ENCODE measurements around the gene PLXNA2.

PLXNA2 gene

GRCh38 chr1:208127284-208127683 lies 116.9 kb downstream of the PLXNA2 start:
- Mint-ChIP-seq H3K4me3 (no peak overlapping the region), H3K27ac (no peak overlapping the region), H3K36me3 (ENCODE audit: low read depth) (no peaks in the 10 kb centered on the region), H3K9me3 (no peaks in the 10 kb centered on the region), H3K27me3 (peaks cover 7% of the 10 kb centered on the region), H3K4me1 (no peaks in the 10 kb centered on the region)
- DNase-seq (no peak), ATAC-seq (no peak)

GRCh38 chr1:208126108-208126507 lies 118.1 kb downstream of the PLXNA2 start:
- Mint-ChIP-seq H3K27me3 (peaks cover 7% of the 10 kb centered on the region), H3K4me1 (no peaks in the 10 kb centered on the region), H3K4me3 (no peak overlapping the region), H3K9me3 (no peaks in the 10 kb centered on the region), H3K27ac (no peak overlapping the region), H3K36me3 (ENCODE audit: low read depth) (no peaks in the 10 kb centered on the region)
- ATAC-seq (no peak), DNase-seq (no peak)

GRCh38 chr1:208122612-208123358 lies 121.4 kb downstream of the PLXNA2 start:
- H3K4me3 Mint-ChIP-seq: no peak overlapping the region
- no peaks in the 10 kb centered on the region for H3K9me3 Mint-ChIP-seq
- H3K4me1 Mint-ChIP-seq: no peaks in the 10 kb centered on the region
- no peak for ATAC-seq
- no peak for DNase-seq
- no peak overlapping the region for H3K27ac Mint-ChIP-seq
- H3K36me3 Mint-ChIP-seq (ENCODE audit: low read depth): no peaks in the 10 kb centered on the region
- no peaks in the 10 kb centered on the region for H3K27me3 Mint-ChIP-seq

GRCh38 chr1:208121813-208122364 lies 122.3 kb downstream of the PLXNA2 start:
- H3K9me3 Mint-ChIP-seq: no peaks in the 10 kb centered on the region

GRCh38 chr1:208120431-208120790 lies 123.8 kb downstream of the PLXNA2 start:
- no peak for ATAC-seq
- H3K9me3 Mint-ChIP-seq: no peaks in the 10 kb centered on the region
- no peak overlapping the region for H3K27ac Mint-ChIP-seq
- H3K27me3 Mint-ChIP-seq: no peaks in the 10 kb centered on the region
- no peak overlapping the region for H3K4me3 Mint-ChIP-seq
- no peaks in the 10 kb centered on the region for H3K4me1 Mint-ChIP-seq
- DNase-seq: no peak
- H3K36me3 Mint-ChIP-seq (ENCODE audit: low read depth): no peaks in the 10 kb centered on the region

More at GRCh38 chr1:208121813-208122364, 122.3 kb downstream of the PLXNA2 start:
- DNase-seq (no peak), ATAC-seq (no peak)
- Mint-ChIP-seq H3K36me3 (ENCODE audit: low read depth) (no peaks in the 10 kb centered on the region), H3K27ac (no peak overlapping the region), H3K27me3 (no peaks in the 10 kb centered on the region), H3K4me3 (no peak overlapping the region), H3K4me1 (no peaks in the 10 kb centered on the region)

- DNase-seq (no peak), ATAC-seq (no peak)
- H3K27me3 Mint-ChIP-seq: no peaks in the 10 kb centered on the region
- no peaks in the 10 kb centered on the region for H3K36me3 Mint-ChIP-seq (ENCODE audit: low read depth)
- no peaks in the 10 kb centered on the region for H3K4me1 Mint-ChIP-seq
- no peak overlapping the region for H3K4me3 Mint-ChIP-seq
- no peak overlapping the region for H3K27ac Mint-ChIP-seq
- H3K9me3 Mint-ChIP-seq: no peaks in the 10 kb centered on the region
Measured at GRCh38 chr1:208118841-208119606, 125.2 kb downstream of the PLXNA2 start.

GRCh38 chr1:208118306-208118705 lies 125.9 kb downstream of the PLXNA2 start:
- Mint-ChIP-seq H3K36me3 (ENCODE audit: low read depth) (no peaks in the 10 kb centered on the region), H3K27me3 (no peaks in the 10 kb centered on the region), H3K27ac (no peak overlapping the region), H3K4me3 (no peak overlapping the region), H3K4me1 (no peaks in the 10 kb centered on the region), H3K9me3 (no peaks in the 10 kb centered on the region)
- ATAC-seq: no peak
- no peak for DNase-seq

GRCh38 chr1:208117826-208118225 lies 126.4 kb downstream of the PLXNA2 start:
- Mint-ChIP-seq H3K27ac (no peak overlapping the region), H3K4me1 (no peaks in the 10 kb centered on the region), H3K9me3 (no peaks in the 10 kb centered on the region), H3K36me3 (ENCODE audit: low read depth) (no peaks in the 10 kb centered on the region), H3K4me3 (no peak overlapping the region), H3K27me3 (no peaks in the 10 kb centered on the region)
- no peak for ATAC-seq
- DNase-seq: no peak

GRCh38 chr1:208117409-208117808 lies 126.8 kb downstream of the PLXNA2 start:
- H3K27me3 Mint-ChIP-seq: no peaks in the 10 kb centered on the region
- no peaks in the 10 kb centered on the region for H3K9me3 Mint-ChIP-seq
- H3K27ac Mint-ChIP-seq: no peak overlapping the region
- no peaks in the 10 kb centered on the region for H3K36me3 Mint-ChIP-seq (ENCODE audit: low read depth)
- no peak for ATAC-seq
- no peak for DNase-seq
- H3K4me1 Mint-ChIP-seq: no peaks in the 10 kb centered on the region
- no peak overlapping the region for H3K4me3 Mint-ChIP-seq

- Mint-ChIP-seq H3K27me3 (no peaks in the 10 kb centered on the region), H3K4me3 (no peak overlapping the region), H3K4me1 (no peaks in the 10 kb centered on the region), H3K9me3 (no peaks in the 10 kb centered on the region), H3K36me3 (ENCODE audit: low read depth) (no peaks in the 10 kb centered on the region), H3K27ac (no peak overlapping the region)
- ATAC-seq (no peak), DNase-seq (no peak)
Measured at GRCh38 chr1:208115924-208116640, 128.1 kb downstream of the PLXNA2 start.

- ATAC-seq (no peak), DNase-seq (no peak)
- H3K36me3 Mint-ChIP-seq (ENCODE audit: low read depth): no peaks in the 10 kb centered on the region
- no peaks in the 10 kb centered on the region for H3K9me3 Mint-ChIP-seq
- H3K4me1 Mint-ChIP-seq: no peaks in the 10 kb centered on the region
- no peak overlapping the region for H3K27ac Mint-ChIP-seq
- no peak overlapping the region for H3K4me3 Mint-ChIP-seq
- peaks cover 2% of the 10 kb centered on the region for H3K27me3 Mint-ChIP-seq
Measured at GRCh38 chr1:208113011-208113410, 131.2 kb downstream of the PLXNA2 start.

- Mint-ChIP-seq H3K9me3 (no peaks in the 10 kb centered on the region), H3K36me3 (ENCODE audit: low read depth) (no peaks in the 10 kb centered on the region), H3K4me1 (no peaks in the 10 kb centered on the region), H3K27me3 (peaks cover 2% of the 10 kb centered on the region), H3K27ac (no peak overlapping the region), H3K4me3 (no peak overlapping the region)
- no peak for DNase-seq
- ATAC-seq: no peak
Measured at GRCh38 chr1:208112401-208112800, 131.8 kb downstream of the PLXNA2 start.

GRCh38 chr1:208111646-208112190 lies 132.5 kb downstream of the PLXNA2 start:
- H3K4me3 Mint-ChIP-seq: no peak overlapping the region
- peaks cover 2% of the 10 kb centered on the region for H3K27me3 Mint-ChIP-seq

GRCh38 chr1:208110296-208110695 lies 133.9 kb downstream of the PLXNA2 start:
- Mint-ChIP-seq H3K27me3 (peaks cover 2% of the 10 kb centered on the region), H3K27ac (no peak overlapping the region), H3K4me3 (no peak overlapping the region), H3K9me3 (no peaks in the 10 kb centered on the region), H3K36me3 (ENCODE audit: low read depth) (no peaks in the 10 kb centered on the region), H3K4me1 (no peaks in the 10 kb centered on the region)
- ATAC-seq: no peak
- DNase-seq: no peak

More at GRCh38 chr1:208111646-208112190, 132.5 kb downstream of the PLXNA2 start:
- no peak for DNase-seq
- no peak for ATAC-seq
- Mint-ChIP-seq H3K27ac (no peak overlapping the region), H3K4me1 (no peaks in the 10 kb centered on the region), H3K36me3 (ENCODE audit: low read depth) (no peaks in the 10 kb centered on the region), H3K9me3 (no peaks in the 10 kb centered on the region)
